HS-27A (cell line): Measurements from ENCODE around the gene MYBL2.
"Not testable (repeated sequence)": the region's sequence is repeated elsewhere in the genome, so short reads cannot be mapped to it uniquely, and the experiment has no call there.

Experiments
- DNase-seq: peaks from one replicate; pipeline ENCODE4 v3.0.0-alpha.2; 2012; ENCODE audit warnings: low read depth, missing footprints

The MYBL2 gene

GRCh38 chr20:43666376-43667328, at the start of gene MYBL2:
Gene MYBL2, plus strand, starts transcription at chr20:43667114. Its CDS starts 170 bp downstream, at chr20:43667284.
- peak; percentile 34 for DNase-seq

GRCh38 chr20:43631598-43631997, 35.3 kb upstream of the MYBL2 start:
- no peak for DNase-seq

DNA sequence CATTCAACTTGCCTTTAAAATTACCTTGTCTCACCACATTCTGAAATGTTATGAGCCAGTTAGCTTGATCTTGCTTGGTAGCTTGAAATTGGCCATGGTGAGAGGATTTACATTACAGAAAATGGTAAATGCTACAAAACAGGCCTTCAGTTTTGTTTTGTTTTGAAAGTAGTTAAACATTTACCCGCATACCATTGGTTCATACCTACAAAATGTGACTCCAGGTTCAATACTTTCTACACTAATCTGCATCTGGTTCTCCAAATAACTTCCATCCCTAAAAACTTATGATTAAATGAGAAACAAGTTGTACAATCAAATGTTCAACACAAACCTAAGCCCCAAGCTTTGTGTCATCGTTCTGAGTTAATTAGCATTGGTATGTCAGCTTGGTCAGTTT, 30.5 kb upstream of the MYBL2 start:
- no peak for DNase-seq

GRCh38 chr20:43642548-43642947, 24.4 kb upstream of the MYBL2 start:
- DNase-seq: no peak

DNA sequence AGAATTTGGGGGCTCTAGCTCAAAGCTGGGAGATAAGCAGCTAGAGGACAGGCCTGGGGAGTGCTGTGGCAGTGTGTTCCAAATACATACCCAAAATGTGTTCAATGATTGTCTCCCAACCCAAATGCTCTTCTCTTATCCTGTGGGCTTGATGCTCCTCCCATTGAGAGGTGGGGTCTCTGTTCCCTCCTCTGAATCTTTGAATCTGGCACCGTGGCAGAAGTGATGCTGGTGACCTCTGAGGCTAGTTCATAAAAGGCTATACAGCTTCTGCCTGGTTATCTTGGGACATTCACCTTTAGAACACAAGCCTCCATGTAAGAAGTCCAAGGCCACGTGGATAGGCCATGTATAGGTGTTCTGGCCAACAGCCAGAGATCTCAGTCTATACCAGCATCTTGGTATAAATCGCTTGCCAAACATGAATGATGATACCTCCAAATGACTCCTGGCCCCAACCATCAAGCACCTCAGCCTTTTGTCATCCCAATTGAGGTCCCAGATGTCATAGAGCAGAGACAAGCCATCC, 15.9 kb upstream of the MYBL2 start:
- DNase-seq: no peak

GRCh38 chr20:43651650-43652184, 15.2 kb upstream of the MYBL2 start:
- not testable (repeated sequence) for DNase-seq

DNA sequence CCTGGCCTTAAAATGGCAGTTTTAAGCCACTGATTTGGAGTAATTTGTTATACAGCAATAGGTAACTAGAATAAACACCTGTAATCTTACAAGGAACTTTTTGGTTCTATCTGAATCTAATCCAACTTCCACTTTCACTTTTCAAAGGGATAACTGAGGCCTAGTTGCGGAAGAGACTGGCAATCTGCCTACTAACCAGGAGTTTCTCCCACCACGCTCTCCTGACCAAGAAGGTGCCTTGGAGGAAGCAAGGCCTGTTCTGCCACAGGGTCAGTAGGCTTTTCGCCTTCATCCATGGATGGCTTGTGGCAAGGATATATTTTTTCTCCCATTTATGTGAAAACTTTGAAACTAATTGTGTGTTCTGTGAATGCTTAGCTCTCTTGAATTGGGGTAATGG, 12.9 kb upstream of the MYBL2 start:
- no peak for DNase-seq

- DNase-seq: not testable (repeated sequence)
Measured at GRCh38 chr20:43655176-43655575, 11.7 kb upstream of the MYBL2 start.

DNA sequence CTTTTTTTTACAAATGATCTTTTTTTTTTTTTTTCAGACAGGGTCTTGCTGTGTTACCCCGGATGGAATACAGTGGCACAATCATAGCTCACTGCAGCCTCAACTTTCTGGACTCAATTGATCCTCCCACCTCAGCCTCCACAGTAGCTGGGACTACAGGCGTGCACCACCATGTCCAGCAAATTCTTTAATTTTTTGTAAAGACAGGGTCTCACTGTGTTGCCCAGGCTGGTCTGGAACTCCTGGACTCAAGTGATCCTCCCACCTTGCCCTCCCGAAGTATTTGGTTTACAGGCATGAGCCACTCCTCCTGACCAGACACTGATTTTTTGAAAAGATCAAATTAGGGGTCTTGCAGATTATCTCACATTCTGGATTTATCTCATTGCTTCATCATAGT, 11.0 kb upstream of the MYBL2 start:
- no peak for DNase-seq

- DNase-seq: peak; percentile 30
Measured at GRCh38 chr20:43658069-43658722, 8.7 kb upstream of the MYBL2 start.

GRCh38 chr20:43658723-43659419, 8.0 kb upstream of the MYBL2 start:
- DNase-seq: no peak

DNA sequence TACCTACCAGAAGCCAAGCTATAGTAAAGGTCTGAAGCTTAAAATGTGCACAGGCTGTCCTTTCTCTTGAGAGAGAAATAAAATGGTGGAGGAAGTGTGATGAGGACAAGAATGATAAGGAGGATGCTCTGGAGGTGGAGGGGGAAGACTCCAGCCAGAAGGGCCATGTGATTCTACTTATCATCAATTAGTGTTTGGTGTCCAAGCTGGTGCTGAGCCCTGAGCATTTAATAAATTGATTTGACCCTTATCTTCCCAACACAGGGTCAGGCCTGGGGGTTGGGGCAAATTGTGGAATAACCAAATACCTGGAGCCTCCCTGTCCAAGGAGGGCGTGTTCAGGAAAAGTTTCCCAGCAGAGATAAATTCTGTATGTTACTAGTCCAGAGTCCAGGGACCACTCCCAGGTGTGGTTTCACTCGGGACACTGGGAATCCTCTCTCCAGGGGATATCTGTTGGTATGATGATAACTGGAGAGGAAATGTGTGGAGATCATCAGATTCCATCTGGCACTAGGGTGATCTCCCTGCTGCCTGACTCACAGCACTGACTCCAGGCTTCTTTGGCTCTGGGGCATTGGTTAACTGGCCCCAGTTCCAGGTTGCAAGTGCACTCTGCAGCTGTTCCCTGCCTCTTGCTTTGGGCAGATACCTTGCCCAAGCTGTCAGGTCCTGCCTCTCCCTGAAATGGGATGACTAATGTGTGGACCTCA, 3.8 kb upstream of the MYBL2 start:
- no peak for DNase-seq

GRCh38 chr20:43665466-43666176, 1.3 kb upstream of the MYBL2 start:
- no peak for DNase-seq

- DNase-seq: no peak
Measured at GRCh38 chr20:43667341-43668132, 623 bp downstream of the MYBL2 start.

DNA sequence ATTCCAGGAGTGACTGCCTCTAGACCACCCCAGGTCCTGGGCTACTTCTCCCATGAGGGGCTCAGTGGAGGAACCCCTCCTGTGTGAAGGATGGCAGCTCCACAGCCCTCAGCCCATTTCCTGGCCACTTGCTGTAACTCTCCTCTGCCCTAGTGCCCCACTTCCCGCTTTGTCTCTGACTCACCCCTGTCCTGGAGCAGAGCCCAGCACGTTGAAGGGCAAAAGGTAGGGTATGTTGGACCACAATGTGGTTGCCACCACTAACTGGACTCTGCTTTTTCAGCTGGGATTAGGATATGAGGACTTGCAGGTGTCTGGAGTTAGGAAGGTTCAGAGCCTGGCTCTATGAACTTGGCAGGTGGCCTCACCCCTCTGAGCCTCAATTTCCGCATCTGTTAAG, 2.4 kb downstream of the MYBL2 start:
- peak; percentile 62 for DNase-seq

DNA sequence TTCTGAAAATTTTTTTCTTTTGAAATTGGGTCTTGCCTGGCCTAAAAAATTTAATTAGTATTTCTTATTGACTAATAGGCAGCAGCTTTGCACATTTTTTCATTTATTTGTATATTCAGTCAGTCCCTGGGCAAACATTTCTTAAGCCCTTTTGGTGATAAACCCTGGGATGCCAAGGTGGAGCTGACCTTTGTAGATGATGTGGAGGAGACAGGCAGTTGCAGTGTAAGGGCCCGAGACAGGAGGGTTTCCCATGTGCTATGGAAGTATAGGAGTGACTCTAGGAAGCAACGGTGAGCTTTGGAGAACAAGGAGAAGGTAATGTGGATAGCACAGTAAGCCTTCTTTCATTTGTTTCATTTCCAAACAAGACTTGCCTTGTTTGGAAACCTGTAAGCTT, 3.5 kb downstream of the MYBL2 start:
- DNase-seq: no peak

DNA sequence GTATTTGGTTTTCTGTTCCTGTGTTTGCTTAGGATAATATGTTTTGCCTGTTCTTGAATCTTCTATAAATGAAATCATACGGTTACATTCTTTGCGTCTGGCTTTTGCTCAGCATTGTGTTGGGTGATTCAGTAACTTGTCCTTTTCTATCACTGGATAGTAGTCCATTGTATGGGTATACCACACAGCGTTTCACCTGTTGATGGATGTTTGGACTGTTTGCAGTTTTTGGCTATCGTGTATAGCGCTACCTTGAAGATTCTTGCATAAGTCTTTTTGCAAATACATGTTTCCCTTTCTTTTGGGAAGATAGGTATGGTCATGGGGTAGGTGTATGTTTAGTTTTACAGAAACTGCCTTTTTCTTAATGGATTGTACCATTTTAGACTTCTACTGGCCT, 9.5 kb downstream of the MYBL2 start:
- no peak for DNase-seq

GRCh38 chr20:43680981-43681380, 14.1 kb downstream of the MYBL2 start:
- DNase-seq: no peak

DNA sequence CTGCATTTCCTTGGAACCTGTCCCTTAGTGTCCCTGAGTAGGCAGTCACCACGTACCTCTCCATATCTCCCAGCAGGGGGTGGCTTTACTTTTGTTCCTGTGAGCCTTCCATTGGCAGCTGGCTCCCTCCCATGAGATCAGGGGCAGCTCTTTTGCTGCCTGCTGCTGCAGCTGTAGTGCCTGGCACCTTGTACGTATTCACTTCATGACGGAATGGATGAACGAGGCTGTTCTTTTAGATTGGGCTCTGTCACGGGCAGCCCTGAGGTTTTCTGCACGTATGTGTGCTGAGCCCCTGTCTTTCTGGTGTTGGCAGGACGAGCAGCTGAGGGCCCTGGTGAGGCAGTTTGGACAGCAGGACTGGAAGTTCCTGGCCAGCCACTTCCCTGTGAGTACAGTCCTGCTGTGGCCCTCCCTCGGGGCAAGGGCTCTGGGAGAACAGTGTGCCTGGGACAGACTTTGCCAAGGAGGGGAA, 14.6 kb downstream of the MYBL2 start:
- no peak for DNase-seq

- no peak for DNase-seq
Measured at GRCh38 chr20:43681991-43682410, 15.1 kb downstream of the MYBL2 start.
